HepG2 (cell line): ENCODE data around the gene PCSK6. TPM values are rescaled to one million over a fixed set of nuclear protein-coding genes. Genes with fewer than 3 reads are reported as not detected.

ENCODE experiments used
- ATAC-seq: fragments of 200-7000 bp; cut with Tn5 transposase; 3 replicates; pipeline ENCODE4 v1.9.1; 2020; ENCODE audit warnings: mild to moderate bottlenecking, moderate library complexity
- BruUV-seq: library from RNA; stranded (reverse); fragments of 400-500 nt; replicated peaks from 2 replicates; lab custom pipeline; 2021; lab: Mats Ljungman, UMichigan
- CTCF ChIA-PET: fragments of 300-600 bp; formaldehyde crosslinking; extraction: SDS; loops from one replicate; lab custom pipeline; 2021; ENCODE audit warnings: low total read pairs, inconsistent platforms, low intra/inter-chr PET ratio; lab: Yijun Ruan, JAX
- POLR2A ChIA-PET: fragments of 350-600 bp; sonication (Branson Sonifier 250); formaldehyde crosslinking; loops from one replicate; lab custom pipeline; 2020; ENCODE audit warnings: antibody characterized with exemption, inconsistent platforms; lab: Yijun Ruan, JAX
- DNase-seq: peaks from one replicate; pipeline ENCODE4 v3.0.0-alpha.2; 2015; ENCODE audit warnings: low spot score
- FAIRE-seq: peaks from 3 replicates; lab custom pipeline; 2011; peaks lifted over from hg19 to GRCh38; lab: Jason Lieb, UNC
- H2AFZ ChIP-seq: one replicate; pipeline ENCODE4 v1.6.1; 2011; ENCODE audit warnings: low read length, inconsistent platforms
- H3K27ac ChIP-seq: fragments of 300-600 bp; 3 replicates; pipeline ENCODE4 v1.8.0; 2011; ENCODE audit warnings: mixed run types, mild to moderate bottlenecking, mixed read lengths, low read length, inconsistent platforms; ENCODE audit not compliant: insufficient read depth; ENCODE audit errors: extremely low read length
- H3K27me3 ChIP-seq, 2 experiments: fragments of 200-600 bp in 1 of 2; 2 replicates in 1 of 2; 3 replicates in 1 of 2; pipeline versions ENCODE4 v1.6.0 to v1.8.0; 2011; ENCODE audit warnings: low read length in 2 of 2, mild to moderate bottlenecking in 2 of 2, moderate library complexity in 2 of 2, inconsistent platforms in 1 of 2; ENCODE audit not compliant: insufficient read depth in 2 of 2, control insufficient read depth in 1 of 2
- H3K36me3 ChIP-seq, 2 experiments: fragments of 200-600 bp in 1 of 2; replicated peaks in 1 of 2; 2 replicates in 1 of 2; 3 replicates in 1 of 2; pipeline versions ENCODE4 v1.5.1 to v1.8.0; 2011; ENCODE audit warnings: low read length in 2 of 2, inconsistent platforms in 1 of 2; ENCODE audit not compliant: insufficient read depth in 2 of 2, control insufficient read depth in 1 of 2
- H3K4me1 ChIP-seq: 2 replicates; pipeline ENCODE4 v1.5.1; 2012; ENCODE audit warnings: low read length, inconsistent platforms; ENCODE audit not compliant: insufficient read depth
- H3K4me2 ChIP-seq: 2 replicates; pipeline ENCODE4 v1.6.0; 2011; ENCODE audit warnings: low read depth, low read length, inconsistent platforms
- H3K4me3 ChIP-seq, 3 experiments: fragments of 200-600 bp in 1 of 3; sonication (generic), shearing (Covaris generic) in 1 of 3; replicated peaks in 1 of 3; 2 replicates each; pipeline ENCODE4 v1.5.1; 2011 to 2016; ENCODE audit warnings: low read length in 3 of 3, inconsistent platforms in 2 of 3, low read depth in 2 of 3, mild to moderate bottlenecking in 2 of 3, control low read depth in 1 of 3, mixed read lengths in 1 of 3; ENCODE audit not compliant: insufficient read depth in 1 of 3
- H3K79me2 ChIP-seq: one replicate; pipeline ENCODE4 v1.6.1; 2011; ENCODE audit warnings: low read length, inconsistent platforms; ENCODE audit not compliant: insufficient read depth
- H3K9ac ChIP-seq: 2 replicates; pipeline ENCODE4 v1.6.0; 2011; ENCODE audit warnings: mild to moderate bottlenecking, low read depth, low read length, inconsistent platforms; ENCODE audit not compliant: insufficient read depth
- H3K9me3 ChIP-seq: 2 replicates; pipeline ENCODE4 v1.5.1; 2012; ENCODE audit warnings: mild to moderate bottlenecking, low read length
- H4K20me1 ChIP-seq: 2 replicates; pipeline ENCODE4 v1.6.0; 2011; ENCODE audit warnings: inconsistent platforms, mild to moderate bottlenecking, low read length, moderate library complexity; ENCODE audit not compliant: insufficient read depth
- AKAP8 ChIP-seq: sonication (generic); formaldehyde crosslinking; IDR thresholded peaks from 2 replicates; pipeline ENCODE4 v1.5.1; 2020; ENCODE audit warnings: mild to moderate bottlenecking, missing genetic modification reagents
- ATF4 ChIP-seq, 2 experiments: fragments of 450-650 bp in 1 of 2; sonication (generic) in 1 of 2; formaldehyde crosslinking; IDR thresholded peaks; 2 replicates each; pipeline versions ENCODE4 v1.5.0 to v1.8.0; 2020 to 2022; ENCODE audit warnings: mild to moderate bottlenecking in 1 of 2, missing genetic modification reagents in 1 of 2
- GRHL1 ChIP-seq: sonication (generic); formaldehyde crosslinking; conservative IDR thresholded peaks from 2 replicates; pipeline ENCODE4 v1.8.0; 2022; ENCODE audit warnings: missing genetic modification reagents
- IRF9 ChIP-seq: sonication (generic); formaldehyde crosslinking; IDR thresholded peaks from 2 replicates; pipeline ENCODE4 v1.8.0; 2022; ENCODE audit warnings: missing genetic modification reagents, mild to moderate bottlenecking, borderline replicate concordance
- TEAD3 ChIP-seq: optimal IDR thresholded peaks from 2 replicates; pipeline ENCODE3; 2016; ENCODE audit warnings: borderline replicate concordance
- ZBTB38 ChIP-seq: sonication (generic); formaldehyde crosslinking; IDR thresholded peaks from 2 replicates; pipeline ENCODE4 v1.5.1; 2020; ENCODE audit warnings: mild to moderate bottlenecking, missing genetic modification reagents
- ZFP36 ChIP-seq: fragments of 150-350 bp; IDR thresholded peaks from 2 replicates; pipeline ENCODE4 v1.6.1; 2018; ENCODE audit warnings: borderline replicate concordance, low read length, low read depth; ENCODE audit not compliant: partially characterized antibody
- ZNF800 ChIP-seq: sonication (generic); formaldehyde crosslinking; IDR thresholded peaks from 2 replicates; pipeline ENCODE4 v1.4.0; 2020; ENCODE audit warnings: missing genetic modification reagents
- WGBS: methylation state at CpG from one replicate; pipeline ENCODE4 v1.1.6; 2017; ENCODE audit warnings: low lambda C conversion rate; 5-methylcytosine and 5-hydroxymethylcytosine counted together
- in situ Hi-C: cut with HindIII; loops from 2 replicates; pipeline ENCODE4 v1.10.0; 2017; ENCODE audit warnings: low pct_unique_long_range_greater_than_20kb; ENCODE audit not compliant: extremely low pct_ligation_motif_present
- intact Hi-C: fragments of 100-400 bp; cut with micrococcal nuclease; formaldehyde crosslinking; loops from one replicate; pipeline ENCODE4 v1.10.0; 2022; ENCODE audit not compliant: unreplicated experiment
- polyA plus RNA-seq, 8 experiments: library from polyadenylated mRNA; depleted of rRNA in 3 of 8; stranded (reverse) in 7 of 8; unstranded in 1 of 8; fragments of >200 nt; fragmentation: Illumina TruSeq in 4 of 8; extraction: Trizol in 4 of 8; gene quantifications; 2 replicates each; pipeline versions ENCODE4 v1.2.1 to v1.2.3, GENCODE V29; 2011 to 2016; ENCODE audit warnings: low read depth in 4 of 8, missing spikeins in 1 of 8, mixed read lengths in 1 of 8; ENCODE audit not compliant: insufficient read depth in 1 of 8
- total RNA-seq, 5 experiments: library from RNA; depleted of rRNA; stranded (reverse); fragments of >200 nt; fragmentation: Illumina TruSeq; extraction: Trizol; gene quantifications; 2 replicates each; pipeline ENCODE4 v1.2.3, GENCODE V29; 2016; ENCODE audit warnings: low read depth in 1 of 5

Gene PCSK6
- total and polyA plus RNA-seq, 2 of the 13 experiments (the other 11 are each of a cell fraction or from before 2014, with no cell fraction given), result 56.5 to 155 TPM

GRCh38 chr15:101433396-101433795 lies 56.1 kb downstream of the PCSK6 start:
- in situ Hi-C loops, result loop anchor here (10.0 kb wide), 1 partner anchor 211 kb away; no protein-coding TSS in a partner anchor
- Histone ChIP-seq H3K36me3 (peaks cover 29 to 70% of the 10 kb centered on the region in 2 experiments), H3K79me2 (peaks cover 4% of the 10 kb centered on the region), H2AFZ (no peak overlapping the region), H3K27ac (no peak overlapping the region), H3K27me3 (no peaks in the 10 kb centered on the region), H3K9ac (no peak overlapping the region), H3K4me3 (no peak overlapping the region), H4K20me1 (no peaks in the 10 kb centered on the region), H3K9me3 (no peaks in the 10 kb centered on the region), H3K4me1 (peaks cover 56% of the 10 kb centered on the region), H3K4me2 (no peak overlapping the region)
- intact Hi-C loops, result no loop called here
- ATAC-seq, result no peak
- no peak for DNase-seq
- WGBS, result 94% methylated on average over 7 of the region's 7 CpGs
- ChIA-PET POLR2A (interaction anchor here (1.3 to 1.6 kb wide), 2 partner anchors 12 to 55 kb away, joined by 4 to 5 read pairs; no protein-coding TSS in a partner anchor), CTCF (no interaction called here)
- BruUV-seq, result no TSS peak
- TF ChIP-seq IRF9 (CRISPR knock-in tag), result 0 out of 2 replicates have a peak, but pooled peaks have one; percentile 26
- no peak for TF ChIP-seq ATF4 (CRISPR knock-in tag; IDR thresholded peaks at IDR 0.05)
- TF ChIP-seq TEAD3 (CRISPR knock-in tag), result no peak
- peak; percentile 63 for TF ChIP-seq ZFP36
- no peak for TF ChIP-seq ZNF800 (CRISPR knock-in tag)
- no peak for TF ChIP-seq AKAP8
- no peak for TF ChIP-seq GRHL1
- TF ChIP-seq ZBTB38 (CRISPR knock-in tag), result 0 out of 2 replicates have a peak, but pooled peaks have one; percentile 53
- FAIRE-seq, result no peak
